ENCODE results near the gene MYO1H.
"Not testable (repeated sequence)": the region's sequence is repeated elsewhere in the genome, so short reads cannot be mapped to it uniquely, and the experiment has no call there.

MYO1H gene

GRCh38 chr12:109385339-109386058 is 37.8 kb downstream of the MYO1H start:
- no peak overlapping the region for H3K27ac ChIP-seq (ENCODE audit: low read depth, low read length, severe bottlenecking)
- H3K36me3 ChIP-seq (ENCODE audit: control insufficient read depth, insufficient read depth, low read length), result no peaks in the 10 kb centered on the region
- H3K4me1 ChIP-seq (ENCODE audit: control insufficient read depth, insufficient read depth, low read length, poor library complexity, severe bottlenecking), result no peaks in the 10 kb centered on the region
- H3K9me3 ChIP-seq (ENCODE audit: control insufficient read depth, low read length), result peaks cover 15% of the 10 kb centered on the region
- WGBS, 2 experiments (ENCODE audit: insufficient coverage in 2 of 2), result 32 to 47% methylated on average over 4 to 7 of the region's 8 CpGs
- H3K4me3 ChIP-seq (ENCODE audit: extremely low read depth, insufficient read depth, low read length, poor library complexity, severe bottlenecking), result no peak overlapping the region

- H3K4me1 ChIP-seq (ENCODE audit: control insufficient read depth, insufficient read depth, low read length, poor library complexity, severe bottlenecking), result no peaks in the 10 kb centered on the region
- no peak overlapping the region for H3K27ac ChIP-seq (ENCODE audit: low read depth, low read length, severe bottlenecking)
- no peaks in the 10 kb centered on the region for H3K36me3 ChIP-seq (ENCODE audit: control insufficient read depth, insufficient read depth, low read length)
- WGBS, 2 experiments (ENCODE audit: insufficient coverage in 2 of 2), result 78 to 81% methylated on average over 2 to 4 of the region's 5 CpGs
- H3K4me3 ChIP-seq (ENCODE audit: extremely low read depth, insufficient read depth, low read length, poor library complexity, severe bottlenecking), result no peak overlapping the region
- peaks cover 15% of the 10 kb centered on the region for H3K9me3 ChIP-seq (ENCODE audit: control insufficient read depth, low read length)
Measured at GRCh38 chr12:109386059-109386433, 38.3 kb downstream of the MYO1H start.

- H3K4me1 ChIP-seq (ENCODE audit: control insufficient read depth, insufficient read depth, low read length, poor library complexity, severe bottlenecking), result no peaks in the 10 kb centered on the region
- no peak overlapping the region for H3K4me3 ChIP-seq (ENCODE audit: extremely low read depth, insufficient read depth, low read length, poor library complexity, severe bottlenecking)
- H3K27ac ChIP-seq (ENCODE audit: low read depth, low read length, severe bottlenecking), result no peak overlapping the region
- WGBS, 2 experiments (ENCODE audit: insufficient coverage in 2 of 2), result 80 to 81% methylated on average over 8 of the region's 9 CpGs
- peaks cover 15% of the 10 kb centered on the region for H3K9me3 ChIP-seq (ENCODE audit: control insufficient read depth, low read length)
- no peaks in the 10 kb centered on the region for H3K36me3 ChIP-seq (ENCODE audit: control insufficient read depth, insufficient read depth, low read length)
Measured at GRCh38 chr12:109387425-109388166, 39.9 kb downstream of the MYO1H start.

GRCh38 chr12:109388167-109388563 is 40.5 kb downstream of the MYO1H start:
- no peak overlapping the region for H3K27ac ChIP-seq (ENCODE audit: low read depth, low read length, severe bottlenecking)
- no peaks in the 10 kb centered on the region for H3K36me3 ChIP-seq (ENCODE audit: control insufficient read depth, insufficient read depth, low read length)
- WGBS, 2 experiments (ENCODE audit: insufficient coverage in 2 of 2), result 100% methylated on average over 1 of the region's 3 CpGs; no CpG with 5 or more reads in 1 of the 2 experiments
- no peaks in the 10 kb centered on the region for H3K4me1 ChIP-seq (ENCODE audit: control insufficient read depth, insufficient read depth, low read length, poor library complexity, severe bottlenecking)
- H3K9me3 ChIP-seq (ENCODE audit: control insufficient read depth, low read length), result peaks cover 15% of the 10 kb centered on the region
- H3K4me3 ChIP-seq (ENCODE audit: extremely low read depth, insufficient read depth, low read length, poor library complexity, severe bottlenecking), result no peak overlapping the region

GRCh38 chr12:109389146-109389545 is 41.4 kb downstream of the MYO1H start:
- 78 to 88% methylated on average over 4 of the region's 4 CpGs for WGBS, 2 experiments (ENCODE audit: insufficient coverage in 2 of 2)
- H3K9me3 ChIP-seq (ENCODE audit: control insufficient read depth, low read length), result peaks cover 11% of the 10 kb centered on the region
- H3K4me1 ChIP-seq (ENCODE audit: control insufficient read depth, insufficient read depth, low read length, poor library complexity, severe bottlenecking), result no peaks in the 10 kb centered on the region
- H3K4me3 ChIP-seq (ENCODE audit: extremely low read depth, insufficient read depth, low read length, poor library complexity, severe bottlenecking), result no peak overlapping the region
- no peaks in the 10 kb centered on the region for H3K36me3 ChIP-seq (ENCODE audit: control insufficient read depth, insufficient read depth, low read length)
- H3K27ac ChIP-seq (ENCODE audit: low read depth, low read length, severe bottlenecking), result no peak overlapping the region

GRCh38 chr12:109393437-109394345 is 46.0 kb downstream of the MYO1H start:
- H3K9me3 ChIP-seq (ENCODE audit: control insufficient read depth, low read length), result peaks cover 2% of the 10 kb centered on the region
- no peak overlapping the region for H3K4me3 ChIP-seq (ENCODE audit: extremely low read depth, insufficient read depth, low read length, poor library complexity, severe bottlenecking)
- H3K4me1 ChIP-seq (ENCODE audit: control insufficient read depth, insufficient read depth, low read length, poor library complexity, severe bottlenecking), result no peaks in the 10 kb centered on the region
- 48 to 60% methylated on average over 4 to 5 of the region's 8 CpGs for WGBS, 2 experiments (ENCODE audit: insufficient coverage in 2 of 2)
- H3K36me3 ChIP-seq (ENCODE audit: control insufficient read depth, insufficient read depth, low read length), result no peaks in the 10 kb centered on the region
- H3K27ac ChIP-seq (ENCODE audit: low read depth, low read length, severe bottlenecking), result no peak overlapping the region

- no peak overlapping the region for H3K27ac ChIP-seq (ENCODE audit: low read depth, low read length, severe bottlenecking)
- H3K4me3 ChIP-seq (ENCODE audit: extremely low read depth, insufficient read depth, low read length, poor library complexity, severe bottlenecking), result no peak overlapping the region
- H3K4me1 ChIP-seq (ENCODE audit: control insufficient read depth, insufficient read depth, low read length, poor library complexity, severe bottlenecking), result no peaks in the 10 kb centered on the region
- WGBS, 2 experiments (ENCODE audit: insufficient coverage in 2 of 2), result 83 to 94% methylated on average over 4 to 5 of the region's 5 CpGs
- H3K36me3 ChIP-seq (ENCODE audit: control insufficient read depth, insufficient read depth, low read length), result no peaks in the 10 kb centered on the region
- no peaks in the 10 kb centered on the region for H3K9me3 ChIP-seq (ENCODE audit: control insufficient read depth, low read length)
Measured at GRCh38 chr12:109394891-109395290, 47.2 kb downstream of the MYO1H start.

- H3K4me3 ChIP-seq (ENCODE audit: extremely low read depth, insufficient read depth, low read length, poor library complexity, severe bottlenecking); H3K27ac ChIP-seq (ENCODE audit: low read depth, low read length, severe bottlenecking); H3K36me3 ChIP-seq (ENCODE audit: control insufficient read depth, insufficient read depth, low read length); H3K4me1 ChIP-seq (ENCODE audit: control insufficient read depth, insufficient read depth, low read length, poor library complexity, severe bottlenecking); H3K9me3 ChIP-seq (ENCODE audit: control insufficient read depth, low read length): not testable (repeated sequence)
- 89 to 91% methylated on average over 2 of the region's 2 CpGs for WGBS, 2 experiments (ENCODE audit: insufficient coverage in 2 of 2)
Measured at GRCh38 chr12:109404841-109405240, 57.1 kb downstream of the MYO1H start.

GRCh38 chr12:109406147-109406546 is 58.4 kb downstream of the MYO1H start:
- 97 to 100% methylated on average over 3 to 4 of the region's 4 CpGs for WGBS, 2 experiments (ENCODE audit: insufficient coverage in 2 of 2)
- not testable (repeated sequence) for H3K4me1 ChIP-seq (ENCODE audit: control insufficient read depth, insufficient read depth, low read length, poor library complexity, severe bottlenecking); H3K9me3 ChIP-seq (ENCODE audit: control insufficient read depth, low read length); H3K27ac ChIP-seq (ENCODE audit: low read depth, low read length, severe bottlenecking); H3K4me3 ChIP-seq (ENCODE audit: extremely low read depth, insufficient read depth, low read length, poor library complexity, severe bottlenecking); H3K36me3 ChIP-seq (ENCODE audit: control insufficient read depth, insufficient read depth, low read length)

- H3K4me3 ChIP-seq (ENCODE audit: extremely low read depth, insufficient read depth, low read length, poor library complexity, severe bottlenecking), result no peak overlapping the region
- WGBS, 2 experiments (ENCODE audit: insufficient coverage in 2 of 2), result no CpG with 5 or more reads among the region's 4 CpGs
- no peaks in the 10 kb centered on the region for H3K36me3 ChIP-seq (ENCODE audit: control insufficient read depth, insufficient read depth, low read length)
- H3K9me3 ChIP-seq (ENCODE audit: control insufficient read depth, low read length), result no peaks in the 10 kb centered on the region
- no peak overlapping the region for H3K27ac ChIP-seq (ENCODE audit: low read depth, low read length, severe bottlenecking)
- H3K4me1 ChIP-seq (ENCODE audit: control insufficient read depth, insufficient read depth, low read length, poor library complexity, severe bottlenecking), result no peaks in the 10 kb centered on the region
Measured at GRCh38 chr12:109418848-109419480, 71.3 kb downstream of the MYO1H start.
